ENCODE results near the gene PPP1R8. TPM values are rescaled to one million over a fixed set of nuclear protein-coding genes. Genes with fewer than 3 reads are reported as not detected.

The PPP1R8 gene
- total and polyA plus RNA-seq, 9 of the 15 experiments (the other 6 are each of a cell fraction or from before 2014, with no cell fraction given) = 16.2 to 107 (median 75.3) TPM

DNA sequence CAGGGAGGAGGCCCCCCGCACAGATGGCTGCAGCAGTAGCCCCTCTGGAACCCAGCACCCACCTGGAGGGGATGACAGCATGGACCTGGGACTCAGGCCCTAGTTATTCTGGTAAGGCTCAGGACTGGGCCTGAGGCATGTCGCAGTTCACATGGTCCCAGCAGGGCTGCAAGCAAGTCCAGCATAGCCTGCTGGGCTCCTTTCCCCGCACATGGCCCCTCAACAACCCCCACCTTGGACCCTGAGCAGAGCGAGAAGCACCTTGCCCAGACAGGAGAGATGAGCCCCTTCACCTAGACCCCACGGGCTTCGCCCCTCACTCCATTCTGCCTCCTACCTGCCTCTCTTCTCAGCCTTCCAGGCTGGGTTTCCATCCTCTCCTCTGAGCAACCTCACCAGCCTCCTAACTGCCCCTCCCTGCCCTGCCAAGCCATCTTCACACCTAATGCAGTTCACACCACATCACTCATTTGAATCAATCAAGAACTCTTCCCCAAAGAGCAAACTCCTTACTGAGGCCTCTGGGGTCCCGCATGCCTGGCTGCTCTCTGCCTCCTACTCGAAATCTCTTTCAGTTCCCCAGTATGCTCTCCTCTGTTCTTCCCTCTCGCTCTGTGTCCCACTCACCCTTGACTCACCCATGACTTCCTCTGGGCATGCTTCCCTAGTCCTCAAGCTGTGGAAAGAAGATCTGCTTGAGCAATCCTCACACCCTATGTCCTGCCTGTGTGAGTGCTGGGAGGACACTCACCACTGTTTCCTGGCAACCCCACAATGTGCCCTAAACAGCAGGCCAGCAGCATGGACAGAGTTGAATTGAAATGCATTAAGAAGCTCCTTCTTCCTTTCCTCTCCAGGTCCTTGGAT lies 32.3 kb downstream of the PPP1R8 start (continued):
- TF ChIP-seq CEBPB (tag; IDR thresholded peaks at IDR 0.05) (peak; percentile 59), SIN3B (IDR thresholded peaks at IDR 0.05; ENCODE audit: low read depth) (no peak), ZNF561 (CRISPR knock-in tag; conservative IDR thresholded peaks at IDR 0.05) (no peak), RFX5 (IDR thresholded peaks at IDR 0.05; ENCODE audit: low read depth, low read length) (no peak), MYNN (IDR thresholded peaks at IDR 0.05) (no peak), MYNN (CRISPR knock-in tag; IDR thresholded peaks at IDR 0.05) (no peak), RAD51 (IDR thresholded peaks at IDR 0.05; ENCODE audit: borderline replicate concordance, low read depth) (no peak), HDAC6 (IDR thresholded peaks at IDR 0.05; ENCODE audit: low read depth, low read length) (no peak), HMG20A (CRISPR knock-in tag; conservative IDR thresholded peaks at IDR 0.05) (no peak), GABPB1 (CRISPR knock-in tag; IDR thresholded peaks at IDR 0.05) (peak; percentile 21; the same call in 1 of the 2 replicates), NFRKB (IDR thresholded peaks at IDR 0.05; ENCODE audit: low read depth) (no peak), CAMTA2 (CRISPR knock-in tag; conservative IDR thresholded peaks at IDR 0.05) (no peak), RBM15 (IDR thresholded peaks at IDR 0.05; ENCODE audit: insufficient read depth, low read length) (no peak), CCAR2 (IDR thresholded peaks at IDR 0.05; ENCODE audit: low read depth, low read length) (no peak), SMAD4 (CRISPR knock-in tag; conservative IDR thresholded peaks at IDR 0.05) (no peak), SPI1 (IDR thresholded peaks at IDR 0.05; ENCODE audit: borderline replicate concordance, low read depth, low read length) (peak; percentile 40; the same call in 1 of the 2 replicates), CBFB (CRISPR knock-in tag; IDR thresholded peaks at IDR 0.05) (0 out of 2 replicates have a peak, but pooled peaks have one; percentile 55), TARDBP (IDR thresholded peaks at IDR 0.05) (no peak), HEY1 (CRISPR knock-in tag; IDR thresholded peaks at IDR 0.05; ENCODE audit: borderline replicate concordance) (no peak), MTA3 (IDR thresholded peaks at IDR 0.05; ENCODE audit: borderline replicate concordance) (peak; percentile 26; the same call in 1 of the 2 replicates)
- TF ChIP-seq, protein P1, sequence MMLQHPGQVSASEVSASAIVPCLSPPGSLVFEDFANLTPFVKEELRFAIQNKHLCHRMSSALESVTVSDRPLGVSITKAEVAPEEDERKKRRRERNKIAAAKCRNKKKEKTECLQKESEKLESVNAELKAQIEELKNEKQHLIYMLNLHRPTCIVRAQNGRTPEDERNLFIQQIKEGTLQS (IDR thresholded peaks at IDR 0.05) = peak; percentile 31; the same call in 1 of the 2 replicates
- TF ChIP-seq, protein P1 (CRISPR knock-in tag; conservative IDR thresholded peaks at IDR 0.05) = no peak
- TF ChIP-seq, protein P2, sequence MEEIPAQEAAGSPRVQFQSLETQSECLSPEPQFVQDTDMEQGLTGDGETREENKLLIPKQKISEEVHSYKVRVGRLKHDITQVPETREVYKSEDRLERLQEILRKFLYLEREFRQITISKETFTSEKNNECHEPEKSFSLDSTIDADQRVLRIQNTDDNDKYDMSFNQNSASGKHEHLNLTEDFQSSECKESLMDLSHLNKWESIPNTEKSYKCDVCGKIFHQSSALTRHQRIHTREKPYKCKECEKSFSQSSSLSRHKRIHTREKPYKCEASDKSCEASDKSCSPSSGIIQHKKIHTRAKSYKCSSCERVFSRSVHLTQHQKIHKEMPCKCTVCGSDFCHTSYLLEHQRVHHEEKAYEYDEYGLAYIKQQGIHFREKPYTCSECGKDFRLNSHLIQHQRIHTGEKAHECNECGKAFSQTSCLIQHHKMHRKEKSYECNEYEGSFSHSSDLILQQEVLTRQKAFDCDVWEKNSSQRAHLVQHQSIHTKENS (CRISPR knock-in tag; IDR thresholded peaks at IDR 0.05) = no peak
- TF ChIP-seq, protein P3, sequence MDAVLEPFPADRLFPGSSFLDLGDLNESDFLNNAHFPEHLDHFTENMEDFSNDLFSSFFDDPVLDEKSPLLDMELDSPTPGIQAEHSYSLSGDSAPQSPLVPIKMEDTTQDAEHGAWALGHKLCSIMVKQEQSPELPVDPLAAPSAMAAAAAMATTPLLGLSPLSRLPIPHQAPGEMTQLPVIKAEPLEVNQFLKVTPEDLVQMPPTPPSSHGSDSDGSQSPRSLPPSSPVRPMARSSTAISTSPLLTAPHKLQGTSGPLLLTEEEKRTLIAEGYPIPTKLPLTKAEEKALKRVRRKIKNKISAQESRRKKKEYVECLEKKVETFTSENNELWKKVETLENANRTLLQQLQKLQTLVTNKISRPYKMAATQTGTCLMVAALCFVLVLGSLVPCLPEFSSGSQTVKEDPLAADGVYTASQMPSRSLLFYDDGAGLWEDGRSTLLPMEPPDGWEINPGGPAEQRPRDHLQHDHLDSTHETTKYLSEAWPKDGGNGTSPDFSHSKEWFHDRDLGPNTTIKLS (IDR thresholded peaks at IDR 0.05; ENCODE audit: borderline replicate concordance, low read depth) = no peak
- TF ChIP-seq, protein P4, sequence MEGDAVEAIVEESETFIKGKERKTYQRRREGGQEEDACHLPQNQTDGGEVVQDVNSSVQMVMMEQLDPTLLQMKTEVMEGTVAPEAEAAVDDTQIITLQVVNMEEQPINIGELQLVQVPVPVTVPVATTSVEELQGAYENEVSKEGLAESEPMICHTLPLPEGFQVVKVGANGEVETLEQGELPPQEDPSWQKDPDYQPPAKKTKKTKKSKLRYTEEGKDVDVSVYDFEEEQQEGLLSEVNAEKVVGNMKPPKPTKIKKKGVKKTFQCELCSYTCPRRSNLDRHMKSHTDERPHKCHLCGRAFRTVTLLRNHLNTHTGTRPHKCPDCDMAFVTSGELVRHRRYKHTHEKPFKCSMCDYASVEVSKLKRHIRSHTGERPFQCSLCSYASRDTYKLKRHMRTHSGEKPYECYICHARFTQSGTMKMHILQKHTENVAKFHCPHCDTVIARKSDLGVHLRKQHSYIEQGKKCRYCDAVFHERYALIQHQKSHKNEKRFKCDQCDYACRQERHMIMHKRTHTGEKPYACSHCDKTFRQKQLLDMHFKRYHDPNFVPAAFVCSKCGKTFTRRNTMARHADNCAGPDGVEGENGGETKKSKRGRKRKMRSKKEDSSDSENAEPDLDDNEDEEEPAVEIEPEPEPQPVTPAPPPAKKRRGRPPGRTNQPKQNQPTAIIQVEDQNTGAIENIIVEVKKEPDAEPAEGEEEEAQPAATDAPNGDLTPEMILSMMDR (IDR thresholded peaks at IDR 0.05 in 2 of 3, conservative IDR thresholded peaks at IDR 0.05 in 1 of 3; ENCODE audit: insufficient read depth in 2 of 3, low read depth in 1 of 3, low read length in 3 of 3) = no peak

Measured in K562 (cell line).